ENCODE data around the gene CREB1. TPM values are rescaled to one million over a fixed set of nuclear protein-coding genes. Genes with fewer than 3 reads are reported as not detected.

CREB1 gene
- total and polyA plus RNA-seq, 11 donors, result 4.3 to 58.9 (median 48.9) TPM

DNA sequence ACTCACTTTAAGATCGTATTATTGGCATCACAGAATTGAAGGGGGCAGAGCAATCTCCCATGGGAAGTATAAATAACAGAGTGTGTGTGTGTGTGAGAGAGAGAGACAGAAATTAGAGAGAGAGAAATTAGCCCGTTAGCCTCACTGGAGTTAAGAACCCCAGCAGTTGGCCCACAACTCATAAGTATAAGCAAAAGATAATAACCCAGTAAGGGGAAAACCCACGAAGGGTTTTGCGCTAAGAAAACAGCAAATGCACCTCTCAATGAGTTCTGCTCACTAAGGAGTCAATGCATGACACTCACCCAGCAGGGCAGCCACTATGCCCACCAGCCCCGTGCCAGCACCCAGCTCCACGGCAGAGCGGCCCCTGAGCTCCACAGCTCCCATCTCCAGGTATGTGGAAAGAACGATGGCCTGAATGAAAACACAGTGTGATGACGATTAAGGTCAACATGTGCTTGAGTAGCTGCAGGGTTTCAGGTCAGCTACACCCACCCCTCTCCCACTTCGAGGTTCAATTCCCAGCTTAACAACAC, 91.8 kb downstream of the CREB1 start:
- 70 to 81% (median 76%) methylated on average over 10 of the region's 10 CpGs for WGBS, 4 donors
- Histone ChIP-seq H3K27me3 (no peaks in the 10 kb centered on the region), H3K9me3 (no peaks in the 10 kb centered on the region), H3K4me3 (no peak overlapping the region), H3K36me3 (peaks cover 0 to 46% (median 39%) of the 10 kb centered on the region in 9 donors), H3K4me1 (peaks cover 0 to 43% (median 13%) of the 10 kb centered on the region in 12 donors), H3K27ac (no peak overlapping the region)
- intact Hi-C loops (cut with DNase I), result loop anchor here in 8 of 10 donors (5.0 to 10.0 kb wide), 6 partner anchors 87 to 457 kb away; partner anchors contain the start of genes CCNYL1 (in 3 of the 8), PLEKHM3 (in 2 of the 8), CREB1 (in 1 of the 8) and KLF7 (in 1 of the 8)
- no peak for TF ChIP-seq POLR2A (IDR thresholded peaks at IDR 0.05)
- TF ChIP-seq, protein P1, sequence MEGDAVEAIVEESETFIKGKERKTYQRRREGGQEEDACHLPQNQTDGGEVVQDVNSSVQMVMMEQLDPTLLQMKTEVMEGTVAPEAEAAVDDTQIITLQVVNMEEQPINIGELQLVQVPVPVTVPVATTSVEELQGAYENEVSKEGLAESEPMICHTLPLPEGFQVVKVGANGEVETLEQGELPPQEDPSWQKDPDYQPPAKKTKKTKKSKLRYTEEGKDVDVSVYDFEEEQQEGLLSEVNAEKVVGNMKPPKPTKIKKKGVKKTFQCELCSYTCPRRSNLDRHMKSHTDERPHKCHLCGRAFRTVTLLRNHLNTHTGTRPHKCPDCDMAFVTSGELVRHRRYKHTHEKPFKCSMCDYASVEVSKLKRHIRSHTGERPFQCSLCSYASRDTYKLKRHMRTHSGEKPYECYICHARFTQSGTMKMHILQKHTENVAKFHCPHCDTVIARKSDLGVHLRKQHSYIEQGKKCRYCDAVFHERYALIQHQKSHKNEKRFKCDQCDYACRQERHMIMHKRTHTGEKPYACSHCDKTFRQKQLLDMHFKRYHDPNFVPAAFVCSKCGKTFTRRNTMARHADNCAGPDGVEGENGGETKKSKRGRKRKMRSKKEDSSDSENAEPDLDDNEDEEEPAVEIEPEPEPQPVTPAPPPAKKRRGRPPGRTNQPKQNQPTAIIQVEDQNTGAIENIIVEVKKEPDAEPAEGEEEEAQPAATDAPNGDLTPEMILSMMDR (IDR thresholded peaks at IDR 0.05), result no peak
- ATAC-seq (no peak), DNase-seq (no peak)

DNA sequence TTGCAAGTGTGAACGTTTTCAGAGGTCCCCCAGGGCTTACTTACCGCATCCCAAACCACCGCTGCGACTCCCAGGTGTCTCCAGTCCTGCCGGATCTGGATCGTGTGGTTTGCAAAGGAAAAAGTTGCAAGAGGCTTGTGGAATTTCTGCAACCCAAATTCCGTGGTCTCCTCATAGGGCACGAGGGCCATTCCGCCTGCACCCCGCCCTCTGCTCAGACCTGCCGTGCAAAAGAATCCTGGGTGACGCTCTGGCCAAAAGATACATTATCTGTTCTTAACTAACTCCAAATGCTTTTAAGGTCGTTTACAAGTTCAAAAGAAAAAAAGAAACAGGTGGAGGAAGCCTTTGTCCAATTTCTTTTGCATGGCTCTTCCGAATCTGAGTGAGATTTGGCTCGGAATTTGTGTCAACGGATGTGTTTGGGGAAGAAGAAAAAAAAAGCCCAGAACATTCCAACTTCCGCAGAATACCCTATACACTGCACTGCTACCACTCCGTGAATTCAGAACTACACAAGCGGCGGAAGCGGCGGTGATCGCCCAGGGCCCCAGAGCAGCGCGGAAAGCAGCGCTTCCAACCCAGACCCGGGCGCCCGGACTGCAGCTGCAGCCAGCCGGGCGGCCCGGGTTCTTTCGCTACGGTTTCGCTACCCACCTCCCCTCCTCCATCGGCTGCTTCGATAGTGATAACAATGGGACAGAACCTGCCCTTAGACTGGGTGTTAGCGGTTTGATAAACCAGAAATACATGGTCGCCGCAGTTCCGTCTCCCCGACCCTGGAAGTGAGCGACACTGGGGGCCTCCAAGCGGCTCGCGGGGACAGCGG, 94.6 kb downstream of the CREB1 start:
- H3K9me3 ChIP-seq, result no peaks in the 10 kb centered on the region
- ATAC-seq (peak; percentile 53 to 70 (median 60)), DNase-seq (peak; percentile 75 to 88 (median 76))
- intact Hi-C loops (cut with DNase I), result loop anchor here (1.0 to 10.0 kb wide), 13 partner anchors 86 to 460 kb away; partner anchors contain the start of genes CCNYL1 (in 10 of the 10), CREB1 (in 2 of the 10), PLEKHM3 (in 2 of the 10) and KLF7 (in 1 of the 10)
- H3K27me3 ChIP-seq, result no peaks in the 10 kb centered on the region
- 0 to 1% (median 1%) methylated on average over 39 to 47 of the region's 47 CpGs for WGBS, 4 donors
- TF ChIP-seq, protein P1 (IDR thresholded peaks at IDR 0.05), result no peak
- peak in 1 of 2 donors; percentile 57 for TF ChIP-seq POLR2A (IDR thresholded peaks at IDR 0.05)
- peak overlapping the region; percentile 60 to 98 (median 92) for H3K4me3 ChIP-seq
- H3K4me1 ChIP-seq, result peaks cover 0 to 49% (median 15%) of the 10 kb centered on the region in 12 donors
- H3K27ac ChIP-seq, result peak overlapping the region; percentile 87 to 99 (median 94)
- peaks cover 0 to 24% (median 19%) of the 10 kb centered on the region in 9 donors for H3K36me3 ChIP-seq

DNA sequence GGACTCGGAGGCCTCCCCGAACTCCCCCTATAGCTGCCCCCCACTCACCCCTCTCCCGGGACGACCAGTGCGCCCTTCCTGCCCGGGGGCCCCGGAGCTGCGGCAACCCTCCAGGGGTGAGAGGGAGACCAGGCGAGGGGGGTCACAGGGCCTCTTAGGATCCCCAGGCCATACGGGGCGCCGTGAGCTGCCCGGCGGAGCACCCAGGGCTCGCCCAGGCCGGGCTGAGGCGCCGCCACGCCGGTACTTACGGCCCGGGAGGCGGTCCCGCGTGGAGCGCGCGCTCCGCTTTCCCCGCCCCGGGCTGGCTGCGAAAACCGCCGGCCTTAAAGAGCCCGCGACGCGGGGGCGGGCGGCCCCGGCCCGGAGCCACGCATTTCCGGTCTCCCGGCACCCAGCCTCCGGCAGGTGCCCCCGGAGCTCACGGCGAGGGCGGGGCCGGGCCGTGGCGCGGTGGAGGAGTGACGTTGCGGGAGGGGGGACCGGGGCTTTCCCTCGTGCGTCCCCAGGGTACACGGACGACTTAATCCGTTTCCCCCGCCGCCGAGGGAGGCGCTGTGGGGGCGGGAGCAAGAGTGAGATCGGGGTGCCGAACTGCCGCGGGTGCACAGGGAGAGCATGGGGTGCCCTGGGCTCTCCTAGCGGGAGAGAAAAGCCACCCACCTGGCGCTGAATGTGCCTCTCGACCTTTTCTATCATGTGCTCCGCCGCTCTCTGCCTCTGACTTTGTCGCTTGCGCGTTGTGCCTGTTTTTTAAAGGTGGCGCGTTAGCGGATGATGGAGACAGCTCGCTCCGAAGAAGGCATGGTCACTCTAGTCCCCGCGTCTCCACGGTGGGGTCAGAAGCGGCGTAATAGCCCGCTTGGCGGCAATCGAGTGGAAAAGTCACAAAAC, 95.5 kb downstream of the CREB1 start, which contains the start of gene METTL21A:
Gene METTL21A, minus strand, starts transcription at position 381 of the 894 bp plus-strand sequence. CDS start 1,019 bp downstream, outside the sequence.
- peak; percentile 89 to 95 (median 92) for DNase-seq
- Histone ChIP-seq H3K4me1 (peaks cover 0 to 41% (median 15%) of the 10 kb centered on the region in 12 donors), H3K4me3 (peak within 1 kb of the TSS; percentile 60 to 98 (median 92)), H3K9me3 (no peaks in the 10 kb centered on the region), H3K27me3 (no peaks in the 10 kb centered on the region), H3K27ac (peak within 1 kb of the TSS; percentile 87 to 99 (median 94)), H3K36me3 (peaks cover 0 to 17% (median 11%) of the 10 kb centered on the region in 9 donors)
- ATAC-seq, result peak; percentile 82 to 96 (median 90)
- intact Hi-C loops (cut with DNase I), result loop anchor here (1.0 to 10.0 kb wide), 13 partner anchors 86 to 460 kb away; partner anchors contain the start of genes CCNYL1 (in 10 of the 10), CREB1 (in 2 of the 10), PLEKHM3 (in 2 of the 10) and KLF7 (in 1 of the 10)
- peak; percentile 25 to 86 for TF ChIP-seq POLR2A (IDR thresholded peaks at IDR 0.05)
- TF ChIP-seq, protein P1 (IDR thresholded peaks at IDR 0.05), result peak in 11 of 12 donors; percentile 6 to 61 (median 36)
- WGBS, 4 donors, result 0 to 1% (median 1%) methylated on average over 29 to 92 of the region's 92 CpGs

Measured in heart left ventricle (tissue), 16 donors.